Glomerular visceral epithelial cell (primary cell): ENCODE results near the gene GLP1R.

Experiments
- DNase-seq: peaks from one replicate; pipeline ENCODE4 v3.0.0-alpha.2; 2016; ENCODE audit errors: extremely low spot score

Gene GLP1R

GRCh38 chr6:39044181-39044580 lies 4.4 kb upstream of the GLP1R start:
- no peak for DNase-seq

GRCh38 chr6:39047434-39048327 lies 900 bp upstream of the GLP1R start:
- DNase-seq = no peak

GRCh38 chr6:39049575-39050283 lies 1.1 kb downstream of the GLP1R start:
- no peak for DNase-seq

GRCh38 chr6:39050453-39051112 lies 2.0 kb downstream of the GLP1R start:
- no peak for DNase-seq

- DNase-seq = peak; percentile 46
Observed at GRCh38 chr6:39051399-39052122, 3.0 kb downstream of the GLP1R start.

- no peak for DNase-seq
Observed at GRCh38 chr6:39053016-39053624, 4.5 kb downstream of the GLP1R start.

- DNase-seq = no peak
Observed at GRCh38 chr6:39053854-39054576, 5.4 kb downstream of the GLP1R start.

- DNase-seq = no peak
Observed at GRCh38 chr6:39054577-39055142, 6.1 kb downstream of the GLP1R start.

GRCh38 chr6:39055661-39056060 lies 7.1 kb downstream of the GLP1R start:
- no peak for DNase-seq

- DNase-seq = no peak
Observed at GRCh38 chr6:39056191-39056590, 7.6 kb downstream of the GLP1R start.

- no peak for DNase-seq
Observed at GRCh38 chr6:39056681-39057080, 8.1 kb downstream of the GLP1R start.

GRCh38 chr6:39057251-39058155 lies 8.9 kb downstream of the GLP1R start:
- DNase-seq = no peak

- DNase-seq = no peak
Observed at GRCh38 chr6:39058471-39059147, 10.0 kb downstream of the GLP1R start.

- DNase-seq = no peak
Observed at GRCh38 chr6:39059496-39060310, 11.1 kb downstream of the GLP1R start.

- no peak for DNase-seq
Observed at GRCh38 chr6:39060467-39061160, 12.0 kb downstream of the GLP1R start.

GRCh38 chr6:39061182-39061581 lies 12.6 kb downstream of the GLP1R start:
- no peak for DNase-seq

GRCh38 chr6:39061588-39061987 lies 13.0 kb downstream of the GLP1R start:
- no peak for DNase-seq
